Limb (tissue), 2 donors: ENCODE results near the gene AQP6.
"Not testable (repeated sequence)": the region's sequence is repeated elsewhere in the genome, so short reads cannot be mapped to it uniquely, and the experiment has no call there.

Experiments used
- DNase-seq, 2 donors: peaks; one replicate each; pipeline ENCODE4 v3.0.0-alpha.2; 2016; ENCODE audit errors: extremely low spot score in 2 of 2

Gene AQP6

DNA sequence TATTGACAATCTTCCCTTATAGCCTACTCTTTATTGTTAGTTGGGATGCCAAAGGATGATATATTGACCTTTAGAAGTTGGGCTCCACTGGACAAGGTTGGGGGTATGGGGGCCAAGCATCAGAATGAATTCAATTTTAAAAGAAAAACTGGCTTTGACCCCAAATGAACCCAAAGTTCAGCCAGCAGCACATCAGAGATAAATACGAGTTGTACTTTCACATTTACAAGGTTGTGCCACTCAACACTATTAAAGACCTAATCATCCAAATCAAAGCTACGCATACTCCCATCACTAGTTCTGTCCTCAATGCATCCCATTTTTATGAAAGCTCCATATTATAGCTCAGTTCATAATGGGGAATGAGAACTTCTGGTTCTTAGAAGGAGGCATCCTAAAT lies 16.7 kb downstream of the AQP6 start:
- DNase-seq, result not testable (repeated sequence)

DNA sequence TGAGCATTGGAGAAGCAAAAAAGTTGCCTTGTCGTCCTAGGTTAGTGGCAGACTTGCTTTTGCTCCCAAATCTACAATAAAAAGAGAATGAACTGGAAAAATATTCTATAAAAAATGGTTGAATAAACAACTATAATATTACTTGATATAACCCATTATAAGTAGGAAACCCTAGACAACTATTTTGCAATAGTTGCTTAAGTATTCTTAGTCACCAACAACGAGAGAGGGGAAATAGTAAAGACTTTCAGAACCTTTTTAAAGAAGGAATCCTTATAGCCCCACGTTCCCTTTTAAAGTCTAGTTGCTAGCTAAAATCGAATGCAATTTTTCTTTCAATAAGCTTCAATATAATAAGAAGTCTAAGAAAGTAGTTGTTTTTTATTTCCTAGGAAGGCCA lies 17.5 kb downstream of the AQP6 start:
- DNase-seq, result no peak

DNA sequence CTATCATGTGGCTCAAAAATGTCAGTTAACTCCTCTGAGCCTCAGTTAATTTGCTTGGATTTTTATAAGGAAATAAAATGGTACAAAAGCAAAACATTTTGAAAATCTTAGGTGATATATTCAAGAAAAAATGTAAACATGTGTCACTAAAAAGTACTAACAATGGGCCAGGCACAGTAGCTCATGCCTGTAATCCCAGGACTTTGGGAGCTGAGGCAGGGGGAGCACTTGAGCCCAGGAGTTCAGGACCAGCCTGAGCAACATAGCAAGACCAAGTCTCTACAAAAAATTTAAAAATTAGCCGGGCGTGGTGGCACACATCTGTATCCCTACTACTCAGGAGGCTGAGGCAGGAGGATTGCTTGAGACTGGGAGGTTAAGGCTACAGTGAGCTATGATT lies 25.7 kb downstream of the AQP6 start:
- no peak for DNase-seq

DNA sequence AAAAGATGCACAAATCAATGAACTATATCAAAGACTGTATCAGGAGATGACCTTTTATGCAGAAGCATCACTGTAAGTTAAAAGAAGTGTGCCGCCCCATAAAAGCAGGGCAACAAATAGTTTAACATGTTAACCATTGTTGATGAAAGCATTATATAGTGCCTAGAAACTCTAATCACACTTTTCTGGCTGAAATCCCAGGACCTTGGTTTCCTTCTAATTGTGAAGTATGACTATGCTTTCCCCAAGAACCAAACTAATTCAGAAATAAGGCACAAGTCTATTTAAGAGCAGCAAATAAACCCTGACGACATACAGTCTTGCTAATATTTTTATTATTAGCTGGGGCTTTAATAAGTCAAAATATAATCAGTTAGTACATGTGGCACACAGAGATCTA lies 30.8 kb downstream of the AQP6 start:
- no peak for DNase-seq

DNA sequence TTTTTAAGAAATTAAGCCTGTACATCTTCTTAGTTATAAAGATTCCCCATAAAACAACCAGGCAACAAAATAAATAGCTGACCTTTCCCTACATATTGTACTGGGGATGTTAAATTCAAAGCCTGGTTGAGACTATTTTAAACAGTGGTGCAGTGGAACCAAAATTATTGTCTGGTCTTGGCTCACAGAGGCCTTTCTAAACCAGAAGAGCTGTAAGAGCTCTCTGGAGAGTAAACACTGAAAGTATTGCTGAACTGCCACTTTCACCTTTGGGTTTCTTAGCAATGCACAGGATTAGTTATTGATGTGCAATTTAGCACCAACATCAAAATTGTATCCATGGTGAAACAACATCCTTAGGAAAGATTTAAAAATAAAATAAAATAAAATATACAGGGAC lies 31.9 kb downstream of the AQP6 start:
- no peak for DNase-seq

DNA sequence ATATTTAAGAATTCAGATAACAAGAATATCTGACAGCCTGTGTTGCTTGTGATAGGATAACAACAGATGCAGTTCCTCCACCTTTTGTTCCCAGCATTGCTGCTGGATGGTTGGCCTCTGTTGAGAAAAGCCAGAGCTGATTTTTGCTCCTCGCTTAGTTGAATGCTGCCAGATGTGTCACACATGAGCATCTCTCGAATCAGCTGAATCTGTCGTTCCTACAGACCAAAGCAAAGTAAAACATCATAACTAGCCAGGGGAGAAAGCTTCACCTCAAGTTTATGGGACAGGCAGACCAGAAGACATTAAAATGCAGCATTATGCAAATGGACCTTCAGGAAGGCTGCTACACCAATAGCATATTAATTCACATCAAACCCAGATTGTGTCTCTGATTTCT lies 32.4 kb downstream of the AQP6 start:
- no peak for DNase-seq

DNA sequence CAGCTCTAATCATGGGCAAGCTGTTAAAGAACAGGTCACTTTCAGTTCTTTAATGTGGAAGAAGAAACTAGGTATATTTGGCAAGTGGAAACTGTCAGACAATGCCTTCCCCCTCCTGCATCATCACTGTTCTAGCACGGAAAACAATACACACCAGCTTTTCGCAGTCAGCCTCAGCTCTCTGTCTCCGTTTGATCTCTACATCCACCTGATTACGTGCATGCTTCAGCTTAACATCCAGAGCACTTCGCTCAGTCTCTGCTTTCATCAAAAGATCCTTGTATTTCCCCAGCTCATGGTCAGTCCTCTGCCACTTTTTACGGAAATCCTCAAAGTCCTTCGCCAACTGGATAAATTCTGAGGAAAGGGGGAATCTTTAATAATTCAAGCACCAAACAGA lies 33.5 kb downstream of the AQP6 start:
- DNase-seq, result no peak

DNA sequence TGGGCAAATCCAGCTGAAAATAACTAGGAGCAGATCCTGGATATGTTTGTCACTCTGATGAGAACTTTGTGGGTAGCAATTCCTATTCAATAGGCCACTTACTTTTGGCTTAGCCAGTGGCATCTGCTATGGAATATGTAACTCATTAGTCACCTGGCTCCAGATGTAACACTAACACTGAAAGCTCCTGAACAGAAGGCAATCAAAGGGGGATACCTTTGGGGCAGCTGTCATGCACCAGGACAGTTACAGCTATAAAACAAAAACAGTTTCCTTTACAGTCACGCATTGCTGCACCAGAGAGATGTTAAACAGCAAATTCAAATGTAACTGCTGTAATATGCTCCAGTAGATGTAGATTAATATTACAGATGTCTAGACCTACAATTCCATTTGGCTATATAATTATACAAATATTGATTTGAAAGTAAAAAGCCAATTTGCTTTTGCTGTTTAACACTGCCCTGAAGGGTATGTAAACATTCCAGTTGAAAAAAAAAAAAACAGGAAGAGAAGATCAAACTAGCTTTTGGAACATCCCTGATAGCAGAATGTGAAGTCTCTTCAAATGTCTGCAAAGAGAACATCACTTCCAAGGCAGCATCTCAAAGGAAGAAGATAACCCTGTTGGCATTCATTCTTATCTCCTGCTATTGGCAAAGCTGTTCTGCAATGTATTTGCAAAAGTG lies 34.2 kb downstream of the AQP6 start:
- DNase-seq, result no peak

DNA sequence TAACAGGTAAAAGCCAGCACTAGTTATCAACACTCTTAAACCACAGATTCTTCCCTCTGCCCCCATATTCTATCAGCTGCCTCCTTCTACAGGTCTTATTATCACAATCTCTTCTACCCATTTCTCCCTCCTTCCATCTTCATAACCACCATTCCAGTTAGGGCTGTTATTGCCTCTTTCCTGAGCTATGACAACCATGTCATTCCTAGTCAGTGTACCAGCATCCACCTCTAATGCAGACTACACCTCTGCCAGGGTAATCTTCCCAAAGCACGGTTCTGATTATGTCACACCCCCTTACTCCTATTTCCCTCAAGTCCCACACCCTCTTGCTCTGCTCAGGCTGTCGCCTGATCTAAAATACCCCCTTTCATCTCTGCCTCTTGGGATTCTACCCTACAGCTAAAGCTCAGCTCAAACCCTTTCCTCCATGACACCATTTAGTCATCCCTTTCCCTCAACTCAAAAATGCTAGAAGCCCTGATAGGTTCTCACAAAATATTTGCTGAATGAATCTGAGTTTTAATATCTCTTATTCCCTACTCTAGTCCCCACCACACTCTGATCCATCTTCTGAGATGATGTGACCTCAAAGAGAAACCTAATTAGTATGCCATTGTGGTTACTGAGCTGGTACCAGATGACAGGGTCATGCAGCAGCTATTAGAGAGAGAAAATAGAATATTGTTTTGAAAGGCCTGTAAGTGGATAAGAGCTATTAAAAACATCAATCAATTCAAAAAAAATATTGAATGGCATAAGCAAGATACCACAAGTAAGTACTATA lies 40.8 kb downstream of the AQP6 start:
- no peak for DNase-seq

DNA sequence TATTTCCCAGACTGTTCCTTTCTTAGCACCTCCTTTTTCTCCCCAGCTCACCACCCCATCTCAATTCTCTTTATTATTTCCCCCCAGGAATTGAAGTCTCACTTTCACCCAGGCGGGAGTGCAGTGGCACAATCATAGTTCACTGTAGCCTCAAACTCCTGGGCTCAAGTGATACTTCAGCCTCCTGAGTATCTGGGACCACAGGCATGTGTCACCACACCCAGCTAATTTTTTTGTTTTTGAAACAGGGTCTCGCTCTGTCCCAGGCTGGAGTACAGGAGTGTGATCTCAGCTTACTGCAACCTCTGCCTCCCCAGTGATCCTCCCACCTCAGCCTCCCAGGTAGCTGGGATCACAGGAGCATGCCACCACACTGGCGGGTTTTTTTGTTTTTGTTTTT lies 41.6 kb downstream of the AQP6 start:
- DNase-seq, result no peak

DNA sequence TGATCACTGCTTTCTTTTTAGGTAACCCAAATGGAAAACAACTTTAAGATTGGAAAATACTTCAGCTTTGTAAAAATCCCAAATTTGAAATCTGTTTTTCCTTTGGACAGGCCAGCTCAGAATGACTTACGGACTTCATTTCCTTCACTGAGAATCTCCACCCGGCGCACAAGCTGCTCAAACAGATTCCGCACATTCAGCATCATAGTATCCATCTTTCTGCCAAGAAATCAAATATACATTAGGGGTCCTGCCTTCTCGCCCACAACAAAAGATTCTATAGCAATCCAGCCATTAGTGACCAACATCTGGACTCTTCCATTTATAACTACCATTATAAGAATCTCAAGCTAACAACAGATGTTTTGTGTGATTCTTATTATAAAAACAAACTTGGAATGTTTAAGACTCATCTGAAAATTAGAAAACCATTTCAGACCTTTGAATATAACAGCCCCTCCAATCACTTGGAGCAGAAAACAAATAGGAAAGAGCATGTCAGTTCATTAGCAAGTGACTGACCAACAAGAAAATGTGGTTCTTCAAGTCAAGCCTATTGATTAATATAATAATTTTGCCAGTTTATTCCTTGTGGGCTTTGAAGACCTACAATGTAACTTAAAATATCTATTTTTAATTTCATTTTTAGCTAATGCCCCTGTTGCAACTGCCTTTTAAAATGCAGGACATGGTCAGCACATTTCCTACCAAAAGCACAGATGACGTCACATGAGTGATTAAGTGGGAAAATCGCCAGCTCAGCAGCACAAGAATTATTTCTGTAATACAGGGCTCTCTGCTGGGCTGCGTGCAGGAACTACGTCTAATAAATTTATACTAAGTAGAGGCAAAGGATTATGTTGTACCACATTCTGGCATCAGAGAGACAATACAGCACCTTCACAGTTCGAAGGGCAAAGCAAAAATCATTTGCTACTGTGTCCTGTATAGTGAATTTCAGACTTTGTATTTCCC lies 44.0 kb downstream of the AQP6 start:
- DNase-seq, result peak; percentile 54 to 83

DNA sequence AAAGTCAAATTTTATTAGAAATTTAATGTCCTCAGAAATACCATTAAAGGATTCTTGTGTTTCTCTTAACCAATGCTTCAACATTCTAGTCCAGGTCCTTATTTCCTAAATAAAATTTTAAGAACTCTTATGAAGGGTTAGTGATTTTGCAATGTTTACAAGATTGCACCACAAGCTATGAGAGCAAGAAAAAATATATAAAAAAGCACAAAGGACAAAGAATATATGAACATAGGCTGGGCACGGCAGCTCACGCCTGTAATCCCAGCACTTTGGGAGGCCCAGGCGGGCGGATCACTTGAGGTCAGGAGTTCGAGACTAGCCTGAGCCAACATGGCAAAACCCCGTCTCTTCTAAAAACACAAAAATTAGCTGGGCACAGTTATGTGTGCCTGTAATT lies 44.9 kb downstream of the AQP6 start:
- no peak for DNase-seq

DNA sequence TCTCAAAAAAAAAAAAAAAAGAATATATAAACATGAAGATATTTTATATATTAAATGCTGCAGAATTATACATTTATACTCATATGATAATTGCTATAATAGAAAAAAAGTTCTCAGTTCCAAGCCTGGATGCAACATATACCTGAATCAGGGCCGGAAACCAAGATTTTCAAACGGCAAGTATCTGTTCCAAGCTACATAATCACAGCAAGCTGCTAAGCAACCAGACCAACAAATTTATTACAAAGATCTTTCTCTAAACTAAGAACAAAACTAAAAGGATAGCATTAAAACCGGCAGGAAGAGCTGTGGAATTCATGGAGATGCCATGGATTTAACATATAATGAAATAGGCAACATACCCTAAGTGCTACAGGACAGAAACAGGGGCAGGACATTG lies 45.4 kb downstream of the AQP6 start:
- DNase-seq, result peak in 1 of 2 donors; percentile 42

DNA sequence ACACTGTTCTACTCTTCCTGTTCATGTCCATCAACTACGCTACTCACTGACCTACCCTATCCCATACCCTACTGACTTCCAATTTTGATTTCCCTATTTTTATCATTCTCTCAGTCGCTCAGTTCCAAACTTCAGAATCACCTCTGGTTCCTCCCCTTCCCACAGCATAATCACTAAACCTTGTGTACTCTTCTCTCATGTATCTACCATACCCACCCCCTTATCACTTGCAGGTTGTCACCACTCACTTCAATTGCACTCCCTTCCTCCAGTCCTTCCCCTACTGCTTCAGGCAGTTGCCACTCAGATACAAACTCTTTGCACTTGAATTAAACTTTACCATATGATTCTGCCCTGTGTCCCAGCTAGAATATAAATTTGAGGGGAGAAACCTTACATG lies 46.2 kb downstream of the AQP6 start:
- DNase-seq, result no peak

DNA sequence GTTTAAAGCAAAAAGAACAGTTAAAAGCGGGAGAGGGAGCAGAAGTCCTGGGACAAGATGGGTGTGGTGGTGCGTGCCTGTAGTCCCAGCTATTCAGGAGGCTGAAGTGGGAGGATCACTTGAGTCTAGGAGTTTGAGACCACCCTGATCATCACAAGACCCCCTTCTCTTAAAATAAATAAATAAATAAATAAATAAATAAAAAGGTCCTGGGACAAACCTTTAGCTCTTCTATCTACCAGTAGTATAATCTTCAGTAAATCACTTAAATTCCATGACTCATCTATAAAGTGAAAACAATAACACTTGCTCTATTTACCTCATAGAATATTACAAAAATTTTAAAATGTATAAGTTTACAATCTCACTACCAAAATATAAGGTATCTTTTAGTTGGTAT lies 46.8 kb downstream of the AQP6 start:
- DNase-seq, result no peak

DNA sequence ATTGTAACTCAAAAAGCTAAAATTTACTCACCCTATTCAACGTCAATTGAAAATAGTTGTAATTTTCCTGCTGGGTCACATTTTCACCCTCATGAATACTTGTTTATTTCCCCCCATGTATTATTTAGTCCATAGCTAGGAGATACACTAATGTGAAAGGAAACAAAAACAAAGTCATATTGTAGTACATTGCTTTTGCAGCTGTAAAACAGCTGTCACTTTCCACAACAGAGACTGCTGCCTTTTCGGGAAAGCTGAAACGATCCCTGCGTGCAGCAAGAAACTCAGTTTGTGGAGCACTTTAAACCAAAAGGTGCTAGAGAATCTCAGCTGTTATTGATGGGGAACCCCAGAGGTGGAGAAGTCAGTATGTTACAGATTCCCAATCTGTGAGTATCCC lies 48.3 kb downstream of the AQP6 start:
- DNase-seq, result peak in 1 of 2 donors; percentile 24

DNA sequence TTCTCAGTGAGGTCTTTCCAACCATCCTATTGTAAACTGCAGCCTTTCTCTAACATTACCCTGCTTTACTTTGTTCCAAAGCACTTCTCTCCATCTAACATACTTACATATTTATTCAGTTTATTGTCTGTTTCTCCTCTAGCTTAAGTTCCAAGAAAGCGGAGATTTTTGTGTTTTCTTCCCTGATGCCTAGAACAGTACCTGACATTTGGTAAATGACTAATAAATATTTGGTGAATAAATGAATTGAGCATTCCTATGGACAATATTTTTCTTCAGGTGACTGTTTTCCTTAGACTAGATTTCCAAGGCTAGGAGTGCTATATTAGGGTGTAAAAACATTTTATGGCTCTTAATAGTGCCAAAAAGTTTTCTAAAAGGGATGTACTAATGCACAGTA lies 50.2 kb downstream of the AQP6 start:
- no peak for DNase-seq

DNA sequence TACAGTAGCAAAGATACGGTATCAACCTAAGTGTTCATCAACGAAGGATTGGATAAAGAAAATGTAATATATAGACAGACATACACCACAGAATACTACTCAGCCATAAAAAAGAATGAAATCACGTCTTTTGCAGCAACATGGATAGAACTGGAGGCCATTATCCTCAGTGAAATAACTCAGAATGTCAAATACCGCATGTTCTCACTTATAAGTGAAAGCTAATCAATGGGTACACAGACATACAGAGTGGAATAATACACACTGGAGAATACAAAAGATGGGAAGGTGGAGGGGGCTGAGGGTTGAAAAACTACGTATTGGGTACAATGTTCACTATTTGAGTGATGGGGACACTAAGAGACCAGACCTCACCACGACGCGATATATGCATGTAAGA lies 51.5 kb downstream of the AQP6 start:
- DNase-seq, result no peak

DNA sequence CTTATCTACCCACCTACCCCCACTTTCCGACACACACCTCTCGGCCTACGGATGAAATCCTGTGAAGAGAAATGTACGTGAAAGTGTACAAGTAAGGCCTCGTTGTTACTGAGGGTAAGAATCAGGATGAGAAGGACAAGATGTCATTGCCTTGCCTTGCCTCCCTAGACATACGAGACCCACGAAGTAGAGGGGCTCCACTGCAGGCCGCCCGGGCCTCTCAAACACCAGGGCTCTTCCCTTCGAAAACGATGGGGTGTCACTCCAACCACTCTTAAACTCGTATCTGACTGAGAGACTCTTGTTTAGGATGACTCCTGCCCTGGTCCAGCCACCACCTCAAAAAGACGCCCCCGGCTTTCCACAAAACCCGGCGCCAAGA lies 52.0 kb downstream of the AQP6 start:
- DNase-seq, result peak in 1 of 2 donors; percentile 45

DNA sequence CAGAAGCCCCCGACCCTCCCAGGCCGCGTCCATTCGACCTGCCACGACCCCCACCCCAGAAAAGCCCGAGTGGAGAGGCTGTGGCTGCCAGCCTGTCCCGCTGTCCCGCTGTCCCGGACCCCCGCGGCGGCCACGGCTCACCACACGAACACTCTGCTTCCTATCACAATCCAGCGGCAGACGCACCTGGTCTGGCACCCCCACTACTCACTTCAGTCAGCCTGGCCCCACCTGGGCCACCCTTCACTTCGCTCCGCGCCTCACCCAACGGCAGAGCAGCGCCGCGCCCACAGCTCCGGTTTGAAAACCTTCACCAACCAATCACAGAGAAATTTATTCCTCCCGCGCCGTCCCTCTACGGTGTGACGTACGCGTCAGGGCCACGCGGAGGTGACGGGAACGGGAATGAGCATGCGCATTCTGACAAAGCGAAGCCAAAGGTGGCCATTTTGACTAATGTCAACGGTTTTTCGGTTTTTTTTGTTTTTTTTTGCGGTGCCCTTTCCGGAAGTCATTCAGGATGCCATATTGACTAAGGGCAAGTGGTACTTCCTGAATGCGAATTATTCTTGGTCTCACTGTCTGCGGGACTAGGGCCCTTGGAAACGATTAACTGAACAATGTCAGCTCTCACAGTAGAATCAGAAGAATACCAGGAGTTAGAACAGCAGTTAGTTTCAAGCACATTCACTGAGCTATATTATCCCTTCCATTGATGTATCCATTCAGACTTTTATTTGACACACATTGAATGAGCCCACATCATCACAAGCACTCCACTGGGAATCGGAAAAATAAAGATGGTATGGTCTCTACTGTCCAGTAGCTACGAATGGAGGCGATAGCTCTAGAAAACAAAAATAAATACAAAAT lies 52.7 kb downstream of the AQP6 start, which contains the start of gene RACGAP1:
Gene RACGAP1, minus strand, starts transcription at position 308 of the 873 bp plus-strand sequence. CDS start 8,779 bp downstream, outside the sequence.
- peak; percentile 95 to 99 for DNase-seq

DNA sequence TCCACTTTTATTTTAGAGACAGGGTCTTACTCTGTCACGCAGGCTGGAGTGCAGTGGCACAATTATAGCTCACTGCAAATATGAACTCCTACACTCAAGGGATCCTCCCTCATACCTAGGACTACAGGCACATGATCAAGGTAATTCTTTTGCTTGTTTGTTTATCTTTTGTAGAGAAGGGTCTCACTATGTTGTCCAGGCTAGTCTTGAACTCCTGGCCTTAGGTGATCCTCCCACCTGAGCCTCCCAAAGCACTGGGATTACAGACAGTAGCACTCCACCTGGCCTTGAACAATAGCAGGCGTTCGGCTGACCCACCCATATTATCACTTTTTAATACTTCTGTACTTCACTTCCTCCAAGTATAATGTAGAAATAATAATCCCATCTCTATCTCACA lies 53.9 kb downstream of the AQP6 start:
- DNase-seq, result no peak
